ENCODE measurements around the gene ZG16. TPM values are rescaled to one million over a fixed set of nuclear protein-coding genes. Genes with fewer than 3 reads are reported as not detected.
"Not testable (repeated sequence)": the region's sequence is repeated elsewhere in the genome, so short reads cannot be mapped to it uniquely, and the experiment has no call there.

ZG16 gene
- total RNA-seq, 2 experiments from 2014 or later, result not detected

DNA sequence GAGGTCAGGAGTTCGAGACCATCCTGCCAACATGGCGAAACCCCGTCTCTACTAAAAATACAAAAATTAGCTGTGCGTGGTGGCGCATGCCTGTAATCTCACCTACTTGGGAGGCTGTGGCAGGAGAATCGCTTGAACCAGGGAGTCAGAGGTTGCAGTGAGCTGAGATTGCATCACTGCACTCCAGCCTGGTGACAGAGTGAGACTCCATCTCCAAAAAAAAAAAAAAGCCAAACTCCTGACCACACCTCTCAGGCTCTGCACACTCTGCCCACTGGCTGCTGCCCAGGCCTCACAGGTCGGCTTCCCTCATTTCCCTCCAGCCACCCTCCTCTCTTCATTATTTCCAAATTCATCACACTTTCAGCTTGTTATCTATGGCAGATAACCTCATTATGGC is 5.7 kb upstream of the ZG16 start:
- H3K9me3 Mint-ChIP-seq; DNase-seq; H3K36me3 Mint-ChIP-seq (ENCODE audit: low read depth); H3K27me3 Mint-ChIP-seq (ENCODE audit: low read depth); H3K27ac Mint-ChIP-seq; H3K4me3 Mint-ChIP-seq; CTCF ChIA-PET; intact Hi-C loops (cut with micrococcal nuclease); H3K4me1 Mint-ChIP-seq (ENCODE audit: low read depth): not testable (repeated sequence)

DNA sequence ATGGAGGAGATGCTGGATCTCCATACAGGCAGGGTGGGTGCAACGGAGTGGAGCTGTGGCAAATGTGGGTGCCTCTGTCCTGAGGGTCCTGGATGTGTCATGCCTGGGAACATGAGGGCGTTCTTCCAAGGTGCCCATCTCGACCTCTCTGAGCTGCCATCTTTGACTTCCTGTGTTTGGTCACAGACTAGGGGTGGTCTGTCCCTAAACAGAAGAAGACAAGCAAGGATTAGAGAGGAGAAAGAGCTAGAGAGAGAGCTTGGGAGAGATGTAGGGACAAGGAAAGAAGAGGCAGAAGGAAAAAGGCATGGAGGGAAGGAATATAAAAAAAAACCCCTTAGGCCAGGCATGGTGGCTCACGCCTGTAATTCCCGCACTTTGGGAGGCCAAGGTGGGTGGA is 3.3 kb upstream of the ZG16 start:
- Mint-ChIP-seq H3K4me3 (no peak overlapping the region), H3K4me1 (ENCODE audit: low read depth) (peaks cover 4% of the 10 kb centered on the region), H3K27me3 (ENCODE audit: low read depth) (no peaks in the 10 kb centered on the region), H3K27ac (no peak overlapping the region), H3K9me3 (no peaks in the 10 kb centered on the region), H3K36me3 (ENCODE audit: low read depth) (no peaks in the 10 kb centered on the region)
- intact Hi-C loops (cut with micrococcal nuclease), result no loop called here
- CTCF ChIA-PET, result no interaction called here
- no peak for DNase-seq

DNA sequence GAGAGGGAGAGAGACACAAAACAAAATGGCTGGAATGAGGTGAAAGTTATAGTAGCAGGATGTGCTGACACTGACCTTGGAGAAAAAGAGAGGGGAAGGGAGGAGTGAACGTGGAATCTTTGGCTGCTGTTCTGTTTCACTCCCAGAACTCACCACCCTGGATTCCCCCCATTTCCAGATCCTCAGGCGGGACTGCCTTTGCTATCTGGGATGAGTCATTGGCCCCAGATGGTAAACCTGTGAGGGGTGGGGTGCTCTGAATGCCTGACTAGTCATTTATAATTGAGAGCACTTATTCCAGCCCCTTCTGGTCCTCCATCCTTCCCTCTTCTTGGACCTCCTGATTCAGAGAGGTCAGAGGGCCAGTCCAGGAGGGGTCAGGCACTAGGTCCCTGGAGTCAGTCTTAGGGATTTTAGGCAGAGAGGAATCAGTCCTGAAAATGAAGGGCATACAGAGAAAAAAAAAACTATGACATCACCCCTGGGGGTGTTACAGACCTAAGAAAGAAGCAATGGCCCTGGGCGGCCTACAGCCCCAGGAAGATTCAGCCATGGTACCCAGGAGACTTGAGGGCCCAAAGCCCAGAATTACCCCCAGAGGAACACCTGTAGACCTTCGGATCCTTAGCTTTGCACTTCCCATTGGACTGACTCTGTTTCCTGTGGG is 2.2 kb upstream of the ZG16 start:
- Mint-ChIP-seq H3K4me1 (ENCODE audit: low read depth) (peaks cover 4% of the 10 kb centered on the region), H3K4me3 (no peak overlapping the region), H3K27ac (no peak overlapping the region), H3K27me3 (ENCODE audit: low read depth) (no peaks in the 10 kb centered on the region), H3K9me3 (no peaks in the 10 kb centered on the region), H3K36me3 (ENCODE audit: low read depth) (no peaks in the 10 kb centered on the region)
- DNase-seq, result peak; percentile 22
- intact Hi-C loops (cut with micrococcal nuclease), result no loop called here
- CTCF ChIA-PET, result interaction anchor here (1.3 kb wide), 1 partner anchor 21 kb away, joined by 3 read pairs; no protein-coding TSS in a partner anchor

DNA sequence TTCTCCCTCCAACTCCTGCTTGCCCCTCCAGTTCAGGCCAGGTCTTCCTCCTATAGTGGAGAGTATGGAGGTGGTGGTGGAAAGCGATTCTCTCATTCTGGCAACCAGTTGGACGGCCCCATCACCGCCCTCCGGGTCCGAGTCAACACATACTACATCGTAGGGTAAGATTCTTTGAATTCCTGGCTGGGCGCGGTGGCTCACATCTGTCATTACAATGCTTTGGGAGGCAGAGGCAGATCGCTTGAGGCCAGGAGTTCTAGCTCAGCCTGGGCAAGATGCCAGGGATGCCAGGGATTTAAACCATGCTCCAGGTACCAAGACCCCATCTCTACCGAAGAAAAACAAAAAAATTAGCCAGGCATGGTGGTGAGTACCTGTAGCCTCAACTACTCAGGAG is 1.4 kb downstream of the ZG16 start:
- no peak overlapping the region for H3K4me3 Mint-ChIP-seq
- intact Hi-C loops (cut with micrococcal nuclease), result no loop called here
- H3K36me3 Mint-ChIP-seq (ENCODE audit: low read depth), result no peaks in the 10 kb centered on the region
- no peak overlapping the region for H3K27ac Mint-ChIP-seq
- H3K4me1 Mint-ChIP-seq (ENCODE audit: low read depth), result peaks cover 9% of the 10 kb centered on the region
- DNase-seq, result no peak
- CTCF ChIA-PET, result interaction anchor here (0.6 kb wide), 1 partner anchor 270 kb away, joined by 3 read pairs; no protein-coding TSS in a partner anchor
- no peaks in the 10 kb centered on the region for H3K27me3 Mint-ChIP-seq (ENCODE audit: low read depth)
- H3K9me3 Mint-ChIP-seq, result no peaks in the 10 kb centered on the region

- H3K27ac Mint-ChIP-seq; intact Hi-C loops (cut with micrococcal nuclease); H3K36me3 Mint-ChIP-seq (ENCODE audit: low read depth); H3K27me3 Mint-ChIP-seq (ENCODE audit: low read depth); H3K4me3 Mint-ChIP-seq; DNase-seq; H3K9me3 Mint-ChIP-seq: not testable (repeated sequence)
- CTCF ChIA-PET, result interaction anchor here (1.0 to 2.5 kb wide), 5 partner anchors 25 to 65 kb away, joined by 3 to 13 read pairs (median 7); no protein-coding TSS in a partner anchor
- H3K4me1 Mint-ChIP-seq (ENCODE audit: low read depth), result peaks cover 21% of the 10 kb centered on the region
These were observed 5.3 kb downstream of the ZG16 start for GRCh38 chr16:29783094-29783953.

DNA sequence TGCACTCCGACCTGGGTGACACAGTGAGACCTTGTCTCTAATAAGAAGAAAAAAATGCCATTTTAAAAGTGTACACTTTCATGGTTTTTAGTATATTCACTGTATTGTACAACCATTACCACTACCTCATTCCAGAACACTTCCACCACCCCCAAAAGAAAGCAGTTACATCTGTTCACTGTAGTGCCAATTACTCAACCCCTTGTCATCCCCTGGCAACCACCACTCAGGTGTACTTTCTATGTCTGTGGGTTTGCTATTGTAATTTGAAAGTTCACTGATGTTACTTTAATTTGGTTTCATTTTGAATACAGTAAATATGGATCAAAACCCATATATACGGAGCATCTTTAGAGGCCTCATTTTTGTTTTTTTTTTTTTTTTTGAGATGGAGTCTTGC is 6.1 kb downstream of the ZG16 start:
- CTCF ChIA-PET, result interaction anchor here (0.6 to 2.8 kb wide), 17 partner anchors 16 to 104 kb away, joined by 3 to 17 read pairs (median 5); partner anchors contain the start of genes C16orf54 and MVP
- Mint-ChIP-seq H3K9me3 (no peaks in the 10 kb centered on the region), H3K27me3 (ENCODE audit: low read depth) (no peaks in the 10 kb centered on the region), H3K4me3 (no peak overlapping the region), H3K36me3 (ENCODE audit: low read depth) (no peaks in the 10 kb centered on the region), H3K27ac (no peak overlapping the region), H3K4me1 (ENCODE audit: low read depth) (peaks cover 21% of the 10 kb centered on the region)
- intact Hi-C loops (cut with micrococcal nuclease), result loop anchor here (1.0 kb wide), 1 partner anchor 52 kb away; no protein-coding TSS in a partner anchor
- peak; percentile 68 for DNase-seq

- DNase-seq, result peak; percentile 82
- no peak overlapping the region for H3K27ac Mint-ChIP-seq
- H3K9me3 Mint-ChIP-seq, result no peaks in the 10 kb centered on the region
- intact Hi-C loops (cut with micrococcal nuclease), result loop anchor here (1.0 kb wide), 2 partner anchors 39 to 53 kb away; no protein-coding TSS in a partner anchor
- H3K4me1 Mint-ChIP-seq (ENCODE audit: low read depth), result peaks cover 25% of the 10 kb centered on the region
- H3K4me3 Mint-ChIP-seq, result peak overlapping the region; percentile 61
- no peaks in the 10 kb centered on the region for H3K27me3 Mint-ChIP-seq (ENCODE audit: low read depth)
- CTCF ChIA-PET, result interaction anchor here (0.6 to 2.8 kb wide), 33 partner anchors 8 to 247 kb away, joined by 3 to 17 read pairs (median 4); partner anchors contain the start of genes C16orf54 and MVP
- H3K36me3 Mint-ChIP-seq (ENCODE audit: low read depth), result no peaks in the 10 kb centered on the region
These were observed 6.9 kb downstream of the ZG16 start for GRCh38 chr16:29784901-29785500.

- H3K9me3 Mint-ChIP-seq; H3K4me3 Mint-ChIP-seq; H3K27me3 Mint-ChIP-seq (ENCODE audit: low read depth); H3K27ac Mint-ChIP-seq; intact Hi-C loops (cut with micrococcal nuclease); DNase-seq: not testable (repeated sequence)
- CTCF ChIA-PET, result interaction anchor here (1.1 to 2.8 kb wide), 3 partner anchors 28 to 86 kb away, joined by 3 to 17 read pairs (median 4); no protein-coding TSS in a partner anchor
- peaks cover 30% of the 10 kb centered on the region for H3K4me1 Mint-ChIP-seq (ENCODE audit: low read depth)
- H3K36me3 Mint-ChIP-seq (ENCODE audit: low read depth), result peaks cover 16% of the 10 kb centered on the region
These were observed 9.1 kb downstream of the ZG16 start for GRCh38 chr16:29787155-29787554.

GRCh38 chr16:29789775-29790182 is 11.7 kb downstream of the ZG16 start:
- H3K27me3 Mint-ChIP-seq (ENCODE audit: low read depth), result no peaks in the 10 kb centered on the region
- H3K9me3 Mint-ChIP-seq, result no peaks in the 10 kb centered on the region
- DNase-seq, result no peak
- H3K36me3 Mint-ChIP-seq (ENCODE audit: low read depth), result peaks cover 30% of the 10 kb centered on the region
- H3K27ac Mint-ChIP-seq, result peak overlapping the region; percentile 98
- H3K4me3 Mint-ChIP-seq, result peak overlapping the region; percentile 100
- peaks cover 37% of the 10 kb centered on the region for H3K4me1 Mint-ChIP-seq (ENCODE audit: low read depth)
- CTCF ChIA-PET, result interaction anchor here (0.6 to 3.6 kb wide), 20 partner anchors 13 to 232 kb away, joined by 3 to 35 read pairs (median 4); partner anchors contain the start of genes MAZ, PAGR1 and SPN
- intact Hi-C loops (cut with micrococcal nuclease), result loop anchor here (1.0 kb wide), 5 partner anchors 16 to 89 kb away; no protein-coding TSS in a partner anchor

- Mint-ChIP-seq H3K27ac (peak within 1 kb of the TSS; percentile 98), H3K9me3 (no peaks in the 10 kb centered on the region), H3K4me3 (peak within 1 kb of the TSS; percentile 100), H3K27me3 (ENCODE audit: low read depth) (no peaks in the 10 kb centered on the region), H3K36me3 (ENCODE audit: low read depth) (peaks cover 32% of the 10 kb centered on the region), H3K4me1 (ENCODE audit: low read depth) (peaks cover 35% of the 10 kb centered on the region)
- intact Hi-C loops (cut with micrococcal nuclease), result loop anchor here (1.0 kb wide), 5 partner anchors 15 to 90 kb away; no protein-coding TSS in a partner anchor
- DNase-seq, result peak; percentile 100
- CTCF ChIA-PET, result interaction anchor here (0.6 to 3.6 kb wide), 21 partner anchors 13 to 232 kb away, joined by 3 to 35 read pairs (median 4); partner anchors contain the start of genes MAZ, PAGR1 and SPN
These were observed 12.3 kb downstream of the ZG16 start, which contains the start of gene KIF22 for GRCh38 chr16:29790183-29790948. Gene KIF22 (plus strand): TSS chr16:29790751. CDS start chr16:29790760, 9 bp downstream.
